Stomach smooth muscle (tissue), 2 donors: ENCODE results near the gene FIGNL2.
"Not testable (repeated sequence)": the region's sequence is repeated elsewhere in the genome, so short reads cannot be mapped to it uniquely, and the experiment has no call there.

Experiments used
- H3K27ac ChIP-seq: one replicate; pipeline ENCODE4 v1.7.0; 2013; ENCODE audit warnings: mild to moderate bottlenecking, low read length, inconsistent platforms
- H3K27me3 ChIP-seq, 2 donors: one replicate each; pipeline ENCODE4 v1.7.0; 2013; ENCODE audit warnings: low read length in 2 of 2; ENCODE audit not compliant: insufficient read depth in 2 of 2, control insufficient read depth in 1 of 2
- H3K36me3 ChIP-seq, 2 donors: one replicate each; pipeline ENCODE4 v1.7.0; 2013; ENCODE audit warnings: low read length in 2 of 2; ENCODE audit not compliant: control insufficient read depth in 2 of 2, insufficient read depth in 2 of 2
- H3K4me1 ChIP-seq: one replicate; pipeline ENCODE4 v1.7.0; 2013; ENCODE audit warnings: low read length; ENCODE audit not compliant: control insufficient read depth, insufficient read depth
- H3K4me3 ChIP-seq, 2 donors: one replicate each; pipeline ENCODE4 v1.7.0; 2013; ENCODE audit warnings: low read length in 2 of 2
- H3K9ac ChIP-seq, 2 donors: one replicate each; pipeline ENCODE4 v1.7.0; 2013; ENCODE audit warnings: low read length in 2 of 2, mild to moderate bottlenecking in 1 of 2
- H3K9me3 ChIP-seq, 2 donors: one replicate each; pipeline ENCODE4 v1.7.0; 2013; ENCODE audit warnings: low read length in 2 of 2; ENCODE audit not compliant: control insufficient read depth in 2 of 2
- donor health status: healthy.
- donor health status: Pancreatic carcinoma.

Gene FIGNL2

DNA sequence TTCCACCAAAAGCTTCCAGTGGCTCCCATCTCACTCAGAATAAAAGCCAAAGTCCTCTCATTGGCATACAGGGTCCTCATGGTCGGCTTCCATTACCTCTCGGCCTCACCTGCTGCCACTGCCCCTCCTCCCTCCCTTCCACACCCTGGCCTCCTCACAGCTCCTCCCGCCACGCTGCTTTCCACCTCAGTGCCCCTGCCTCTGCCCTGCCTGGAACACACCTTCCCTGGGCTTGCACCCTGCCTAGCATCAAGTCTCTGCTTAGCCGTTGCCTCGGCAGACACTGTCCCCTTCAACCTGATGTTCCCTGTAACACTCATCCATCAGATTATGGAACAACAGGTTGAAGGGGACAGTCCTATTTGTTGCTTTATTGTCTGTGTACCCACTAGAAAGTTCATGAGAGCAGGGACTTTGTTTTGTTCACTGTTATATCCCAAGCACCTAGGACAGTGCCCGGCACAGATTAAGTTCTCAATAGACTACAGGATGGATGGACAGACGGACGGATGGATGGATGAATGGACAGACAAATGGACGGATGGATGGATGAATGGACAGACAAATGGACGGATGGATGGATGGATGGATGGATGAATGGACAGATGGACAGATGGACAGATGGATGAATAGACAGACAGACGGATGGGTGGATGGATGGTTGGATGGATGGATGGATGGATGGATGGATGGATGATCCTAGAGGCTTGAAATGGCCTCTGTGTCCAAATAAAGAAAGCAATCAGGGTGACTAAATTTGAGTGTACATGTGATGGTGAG lies 14.9 kb downstream of the FIGNL2 start:
- no peak overlapping the region for H3K9ac ChIP-seq
- H3K36me3 ChIP-seq, result no peaks in the 10 kb centered on the region
- H3K9me3 ChIP-seq, result no peaks in the 10 kb centered on the region
- H3K4me3 ChIP-seq, result no peak overlapping the region
- no peaks in the 10 kb centered on the region for H3K4me1 ChIP-seq
- H3K27me3 ChIP-seq, result peaks cover 7 to 24% of the 10 kb centered on the region in 2 donors
- no peak overlapping the region for H3K27ac ChIP-seq

DNA sequence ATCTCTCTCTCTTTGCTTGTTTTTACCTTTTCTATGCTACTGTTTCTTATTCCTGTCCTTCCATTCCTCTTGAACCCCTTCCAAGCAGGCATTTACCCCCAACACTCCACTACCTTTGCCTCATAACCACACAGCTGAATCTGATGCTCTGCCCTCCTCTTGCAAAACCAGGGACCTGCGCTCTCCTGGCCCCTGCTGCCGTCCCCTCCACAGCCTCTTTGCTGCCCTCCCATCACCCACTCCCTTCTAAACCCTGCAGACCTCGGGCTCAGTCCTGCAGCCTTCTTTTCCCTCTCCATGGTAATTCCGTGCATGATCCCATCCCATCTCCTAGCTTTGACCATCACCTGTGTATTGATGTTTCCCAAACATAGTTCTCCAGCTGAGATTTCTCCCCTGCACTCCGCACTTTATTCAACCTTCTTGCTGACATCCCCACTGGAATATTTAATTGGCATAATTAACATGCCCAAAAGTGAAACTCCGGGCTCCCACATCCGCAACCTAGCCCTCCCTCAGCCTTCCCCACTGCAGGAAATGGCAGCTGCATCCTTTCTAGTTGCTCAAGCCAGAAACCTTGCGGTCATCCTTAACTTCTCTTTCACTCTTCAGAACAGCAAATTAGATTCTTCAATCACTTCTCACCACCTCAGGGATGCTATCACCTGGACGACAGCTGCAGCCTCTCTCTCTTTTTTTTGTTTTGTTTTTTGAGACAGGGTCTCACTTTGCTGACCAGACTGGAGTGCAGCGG lies 16.0 kb downstream of the FIGNL2 start:
- Histone ChIP-seq H3K27me3 (peaks cover 7 to 21% of the 10 kb centered on the region in 2 donors), H3K4me3 (no peak overlapping the region), H3K9ac (no peak overlapping the region), H3K9me3 (no peaks in the 10 kb centered on the region), H3K4me1 (no peaks in the 10 kb centered on the region), H3K36me3 (no peaks in the 10 kb centered on the region), H3K27ac (no peak overlapping the region)

DNA sequence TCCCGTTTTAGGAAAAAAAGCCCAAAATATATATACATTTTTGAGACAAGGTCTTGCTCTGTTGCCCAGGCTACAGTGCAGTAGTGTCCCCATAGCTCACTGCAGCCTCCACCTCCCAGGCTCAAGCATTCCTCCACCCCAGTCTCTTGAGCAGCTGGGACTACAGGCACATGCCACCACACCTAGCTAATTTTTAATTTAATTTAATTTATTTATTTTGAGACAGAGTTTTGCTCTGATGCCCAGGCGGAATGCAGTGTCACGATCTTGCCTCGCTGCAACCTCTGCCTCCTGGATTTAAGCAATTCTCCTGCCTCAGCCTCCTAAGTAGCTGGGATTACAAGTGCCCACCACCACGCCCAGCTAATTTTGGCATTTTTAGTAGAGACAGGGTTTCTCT lies 16.7 kb downstream of the FIGNL2 start:
- H3K36me3 ChIP-seq, H3K9ac ChIP-seq, H3K4me1 ChIP-seq, H3K27ac ChIP-seq, H3K9me3 ChIP-seq, H3K4me3 ChIP-seq: not testable (repeated sequence)
- peaks cover 7 to 21% of the 10 kb centered on the region in 2 donors for H3K27me3 ChIP-seq

DNA sequence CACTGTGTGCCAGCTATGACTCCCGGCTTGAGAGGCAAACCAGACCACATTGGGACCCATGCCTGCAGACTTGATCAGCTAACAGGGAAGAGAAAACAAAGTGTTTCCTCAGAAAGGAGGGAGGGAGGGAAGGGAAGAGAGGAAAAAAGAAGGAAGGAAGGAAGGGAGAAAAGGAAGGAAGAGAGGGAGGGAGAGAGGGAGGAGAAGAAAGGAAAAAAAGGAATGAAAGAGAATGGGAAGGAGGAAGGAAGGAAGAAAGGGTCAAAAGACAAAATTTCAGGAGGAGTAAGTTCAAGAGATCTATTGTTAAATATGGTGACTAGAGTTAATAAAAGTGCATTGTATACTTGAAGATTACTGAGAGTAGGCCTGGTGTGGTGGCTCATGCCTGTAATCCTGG lies 18.9 kb downstream of the FIGNL2 start:
- H3K9ac ChIP-seq, result no peak overlapping the region
- H3K27ac ChIP-seq, result no peak overlapping the region
- no peaks in the 10 kb centered on the region for H3K4me1 ChIP-seq
- peaks cover 0 to 15% of the 10 kb centered on the region in 2 donors for H3K27me3 ChIP-seq
- no peaks in the 10 kb centered on the region for H3K9me3 ChIP-seq
- no peaks in the 10 kb centered on the region for H3K36me3 ChIP-seq
- no peak overlapping the region for H3K4me3 ChIP-seq

DNA sequence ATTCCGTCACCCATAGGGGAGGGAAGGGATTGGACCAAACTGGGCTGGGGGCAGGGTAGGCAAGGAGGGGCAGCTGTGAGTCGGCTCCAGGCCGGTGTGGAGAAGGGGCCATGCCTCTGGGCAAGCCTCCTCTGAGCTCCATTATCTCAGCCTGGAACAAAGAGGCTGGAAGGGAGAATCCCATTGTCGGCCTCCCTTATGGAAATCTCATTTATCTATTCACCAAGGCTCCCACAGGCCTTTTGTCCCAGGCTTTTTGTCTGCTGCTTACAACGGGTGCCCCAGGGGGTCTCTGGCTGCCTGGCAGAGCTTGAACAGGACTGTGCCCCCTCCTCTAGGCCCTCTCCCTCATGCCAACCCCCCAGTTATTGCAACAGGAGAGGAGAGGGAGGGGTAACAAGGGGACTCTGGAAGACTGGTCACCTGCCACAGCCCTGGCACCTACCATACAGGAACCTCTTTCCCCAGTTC lies 19.5 kb downstream of the FIGNL2 start:
- Histone ChIP-seq H3K9me3 (no peaks in the 10 kb centered on the region), H3K9ac (no peak overlapping the region), H3K27me3 (peaks cover 0 to 15% of the 10 kb centered on the region in 2 donors), H3K36me3 (no peaks in the 10 kb centered on the region), H3K4me3 (no peak overlapping the region), H3K27ac (no peak overlapping the region), H3K4me1 (no peaks in the 10 kb centered on the region)

DNA sequence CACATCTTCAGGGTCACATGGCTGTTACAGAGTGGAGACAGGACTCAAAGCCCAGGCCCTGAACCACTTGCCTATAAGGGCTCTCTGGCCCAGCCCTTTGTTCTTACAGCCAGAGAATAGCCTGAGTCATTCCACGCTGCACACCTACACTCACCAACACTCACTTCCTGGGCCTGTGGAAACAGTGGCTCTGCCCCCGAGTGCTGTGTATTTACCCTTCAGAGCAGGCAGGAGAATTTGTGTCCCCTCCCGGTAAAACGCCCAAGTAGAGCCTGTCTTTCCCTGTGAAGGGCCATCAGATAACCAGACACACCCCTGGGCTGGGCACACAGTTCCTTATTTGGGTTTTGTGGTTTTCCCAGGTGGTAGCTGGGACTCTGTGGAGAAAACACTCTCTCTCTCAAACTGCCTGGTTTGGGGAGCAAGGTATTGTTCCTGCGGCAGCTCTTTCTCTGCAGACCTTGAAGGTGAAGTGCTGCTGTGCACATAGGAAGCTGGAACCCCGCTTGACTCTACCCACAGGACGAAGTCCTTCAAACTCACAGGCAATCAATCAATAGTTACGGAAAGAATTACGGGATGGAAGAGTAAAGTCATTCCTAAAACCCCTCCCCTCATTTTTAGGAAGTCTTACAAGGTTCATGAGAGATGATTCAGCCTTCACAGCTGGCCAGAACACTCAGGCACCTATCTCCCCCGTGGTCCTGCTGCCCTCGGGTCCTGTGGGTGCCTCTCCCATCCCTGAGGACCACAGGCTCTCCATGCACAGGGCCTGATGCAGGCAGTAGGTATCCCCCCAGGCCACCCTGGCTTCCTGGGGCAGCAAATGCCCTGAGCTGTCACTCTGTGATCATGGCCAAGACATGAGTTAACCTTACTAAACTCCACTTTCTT lies 20.3 kb downstream of the FIGNL2 start:
- Histone ChIP-seq H3K9me3 (no peaks in the 10 kb centered on the region), H3K4me1 (no peaks in the 10 kb centered on the region), H3K4me3 (no peak overlapping the region), H3K36me3 (no peaks in the 10 kb centered on the region), H3K27me3 (peaks cover 2 to 6% of the 10 kb centered on the region in 2 donors), H3K27ac (no peak overlapping the region), H3K9ac (no peak overlapping the region)

DNA sequence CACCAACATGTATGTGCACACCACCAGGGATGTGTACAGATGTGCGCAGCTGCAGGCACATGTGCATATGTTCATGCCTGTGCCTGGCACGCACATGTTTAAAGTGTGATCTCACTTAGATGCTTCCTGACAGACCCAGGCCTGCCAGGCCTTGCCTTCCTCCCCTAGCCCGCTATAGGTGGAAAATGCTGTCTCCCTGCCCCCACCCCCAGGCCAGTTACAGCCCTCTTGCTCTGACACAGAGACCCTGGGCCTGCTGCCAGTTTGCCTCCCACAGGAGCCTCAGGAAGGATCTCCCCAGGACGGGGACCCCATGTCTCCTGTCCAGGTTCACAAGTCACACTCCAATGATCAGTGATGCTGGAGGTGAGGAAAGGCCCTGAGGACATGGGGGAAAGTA lies 21.6 kb downstream of the FIGNL2 start:
- Histone ChIP-seq H3K9ac (no peak overlapping the region), H3K9me3 (no peaks in the 10 kb centered on the region), H3K4me3 (no peak overlapping the region), H3K4me1 (no peaks in the 10 kb centered on the region), H3K36me3 (no peaks in the 10 kb centered on the region), H3K27ac (no peak overlapping the region), H3K27me3 (peaks cover 2 to 3% of the 10 kb centered on the region in 2 donors)

DNA sequence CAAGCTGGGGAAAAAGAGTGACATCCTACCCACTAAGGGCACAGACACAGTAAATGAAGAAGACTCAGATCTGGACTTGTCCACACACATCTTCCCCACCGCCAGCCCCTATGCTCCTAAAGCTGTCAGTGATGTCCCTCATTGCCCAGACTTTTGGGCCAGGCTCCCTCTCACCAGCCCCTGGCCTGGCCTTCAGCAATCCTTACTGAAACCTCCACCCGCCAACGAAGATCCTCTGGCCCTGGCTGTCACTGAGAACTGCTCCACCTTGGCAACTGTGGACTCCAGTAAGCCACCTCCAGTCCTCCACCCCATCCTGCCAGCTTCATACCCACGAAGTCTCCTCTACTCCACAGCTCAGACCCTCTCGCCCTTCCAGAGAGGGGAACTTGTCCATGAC lies 23.3 kb downstream of the FIGNL2 start:
- Histone ChIP-seq H3K27ac (no peak overlapping the region), H3K4me1 (no peaks in the 10 kb centered on the region), H3K9ac (no peak overlapping the region), H3K27me3 (peaks cover 3 to 13% of the 10 kb centered on the region in 2 donors), H3K36me3 (no peaks in the 10 kb centered on the region), H3K9me3 (no peaks in the 10 kb centered on the region), H3K4me3 (no peak overlapping the region)

DNA sequence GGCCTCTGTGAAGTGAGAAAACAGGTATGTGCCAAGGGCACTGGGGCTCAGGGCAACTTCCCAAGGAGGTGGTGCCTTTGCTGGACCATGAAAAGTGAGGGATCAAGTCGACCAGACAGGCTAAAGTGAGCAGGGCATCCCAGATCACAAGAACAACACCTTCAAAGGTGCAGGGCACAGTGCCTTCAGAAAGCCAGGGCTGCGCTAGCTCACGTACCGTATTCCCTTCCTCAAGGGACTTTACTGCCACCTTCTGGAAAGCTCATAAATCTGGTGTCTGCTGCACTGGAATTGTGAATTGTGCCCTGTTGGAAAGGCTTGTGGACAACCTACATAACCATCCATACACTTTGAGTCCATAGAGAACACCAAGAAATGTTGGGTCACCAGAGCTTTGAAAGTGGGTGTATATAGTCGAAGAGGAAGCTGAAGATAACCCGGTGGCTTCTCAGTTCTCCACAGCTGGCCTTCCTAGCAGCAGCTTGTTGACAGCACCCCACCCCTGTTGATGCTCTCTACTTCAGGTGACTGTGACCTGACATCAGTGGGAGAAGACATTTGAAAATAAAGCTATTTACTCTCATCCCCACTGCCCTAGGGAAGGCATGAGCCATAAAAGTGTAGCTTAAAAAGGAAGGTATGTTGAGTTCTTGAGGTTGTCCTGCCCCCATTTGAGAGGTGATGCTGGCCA lies 24.5 kb downstream of the FIGNL2 start:
- H3K36me3 ChIP-seq, result no peaks in the 10 kb centered on the region
- no peak overlapping the region for H3K4me3 ChIP-seq
- peaks cover 5% of the 10 kb centered on the region for H3K4me1 ChIP-seq
- H3K9me3 ChIP-seq, result no peaks in the 10 kb centered on the region
- H3K27ac ChIP-seq, result no peak overlapping the region
- no peak overlapping the region for H3K9ac ChIP-seq
- H3K27me3 ChIP-seq, result peaks cover 4 to 23% of the 10 kb centered on the region in 2 donors

DNA sequence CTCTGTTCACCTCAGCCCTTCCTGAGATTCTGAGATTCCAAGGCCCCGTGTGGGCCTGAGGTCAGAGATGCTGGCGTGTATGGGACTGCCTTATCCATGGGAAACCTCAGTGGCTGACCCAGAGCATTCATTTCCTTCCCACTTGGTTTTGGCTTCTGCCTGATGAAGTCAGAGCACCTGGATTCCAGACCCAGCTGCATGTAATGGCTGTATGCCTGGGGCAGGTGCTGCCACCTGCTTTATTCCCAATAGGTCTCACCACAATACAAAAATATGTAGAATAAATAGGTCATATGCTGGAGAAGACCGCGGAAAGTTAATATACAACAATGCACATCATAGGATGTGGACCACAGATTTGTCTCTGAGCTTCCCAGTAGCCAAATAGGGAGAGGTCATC lies 25.6 kb downstream of the FIGNL2 start:
- no peaks in the 10 kb centered on the region for H3K9me3 ChIP-seq
- peaks cover 8 to 29% of the 10 kb centered on the region in 2 donors for H3K27me3 ChIP-seq
- peaks cover 5% of the 10 kb centered on the region for H3K4me1 ChIP-seq
- H3K9ac ChIP-seq, result no peak overlapping the region
- H3K36me3 ChIP-seq, result no peaks in the 10 kb centered on the region
- H3K27ac ChIP-seq, result no peak overlapping the region
- no peak overlapping the region for H3K4me3 ChIP-seq
